ENCODE results near the gene CARD14. TPM values are rescaled to one million over a fixed set of nuclear protein-coding genes. Genes with fewer than 3 reads are reported as not detected.

The CARD14 gene
- total RNA-seq, 1 donor from 2014 or later, result 1.6 TPM

DNA sequence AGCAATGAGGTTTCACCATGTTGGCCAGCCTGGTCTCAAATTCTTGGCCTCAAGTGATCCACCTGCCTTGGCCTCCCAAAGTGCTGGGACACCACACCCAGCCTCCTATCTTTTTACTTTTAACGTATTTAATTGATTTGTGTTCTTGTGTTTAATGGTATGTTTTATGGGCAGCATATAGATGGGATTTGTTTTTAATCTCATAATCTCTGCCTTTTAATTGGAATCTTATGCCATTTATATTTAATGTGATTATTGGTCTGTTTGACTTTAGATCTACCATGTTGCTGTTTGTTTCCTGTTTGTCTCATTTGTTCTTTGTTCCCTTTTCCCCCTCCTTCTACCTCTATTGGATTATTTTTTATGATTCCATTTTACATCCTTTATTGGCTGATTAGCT is 62.6 kb downstream of the CARD14 start:
- DNase-seq (ENCODE audit: low read depth), result no peak
- TF ChIP-seq, protein P1, sequence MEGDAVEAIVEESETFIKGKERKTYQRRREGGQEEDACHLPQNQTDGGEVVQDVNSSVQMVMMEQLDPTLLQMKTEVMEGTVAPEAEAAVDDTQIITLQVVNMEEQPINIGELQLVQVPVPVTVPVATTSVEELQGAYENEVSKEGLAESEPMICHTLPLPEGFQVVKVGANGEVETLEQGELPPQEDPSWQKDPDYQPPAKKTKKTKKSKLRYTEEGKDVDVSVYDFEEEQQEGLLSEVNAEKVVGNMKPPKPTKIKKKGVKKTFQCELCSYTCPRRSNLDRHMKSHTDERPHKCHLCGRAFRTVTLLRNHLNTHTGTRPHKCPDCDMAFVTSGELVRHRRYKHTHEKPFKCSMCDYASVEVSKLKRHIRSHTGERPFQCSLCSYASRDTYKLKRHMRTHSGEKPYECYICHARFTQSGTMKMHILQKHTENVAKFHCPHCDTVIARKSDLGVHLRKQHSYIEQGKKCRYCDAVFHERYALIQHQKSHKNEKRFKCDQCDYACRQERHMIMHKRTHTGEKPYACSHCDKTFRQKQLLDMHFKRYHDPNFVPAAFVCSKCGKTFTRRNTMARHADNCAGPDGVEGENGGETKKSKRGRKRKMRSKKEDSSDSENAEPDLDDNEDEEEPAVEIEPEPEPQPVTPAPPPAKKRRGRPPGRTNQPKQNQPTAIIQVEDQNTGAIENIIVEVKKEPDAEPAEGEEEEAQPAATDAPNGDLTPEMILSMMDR (IDR thresholded peaks at IDR 0.05; ENCODE audit: insufficient read depth, low read length, severe bottlenecking), result no peak
- H3K36me3 ChIP-seq (ENCODE audit: control insufficient read depth, insufficient read depth, low read length), result no peaks in the 10 kb centered on the region
- FAIRE-seq, result no peak
- no peaks in the 10 kb centered on the region for H3K27me3 ChIP-seq (ENCODE audit: control insufficient read depth, insufficient read depth, low read length)
- H3K4me3 ChIP-seq (ENCODE audit: low read depth, low read length), result no peak overlapping the region

DNA sequence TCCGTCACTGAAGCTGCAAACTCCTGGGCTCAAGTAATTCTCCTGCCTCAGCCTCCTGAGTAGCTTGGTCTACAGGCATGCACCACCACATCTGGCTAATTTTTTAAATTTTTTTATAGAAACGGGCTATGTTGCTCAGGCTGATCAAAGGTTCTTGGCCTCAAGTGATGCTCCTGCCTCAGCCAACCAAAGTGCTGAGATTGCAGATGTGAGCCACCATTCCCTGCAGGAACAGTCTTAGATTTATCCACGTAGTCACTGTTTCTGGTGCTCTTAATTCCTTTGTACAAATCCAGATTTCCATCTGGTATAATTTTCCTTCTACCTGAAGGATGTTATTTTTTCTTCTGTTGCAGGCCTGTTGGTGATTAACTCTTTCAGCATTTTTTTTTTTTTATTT is 63.4 kb downstream of the CARD14 start:
- DNase-seq (ENCODE audit: low read depth), result no peak
- H3K4me3 ChIP-seq (ENCODE audit: low read depth, low read length), result no peak overlapping the region
- FAIRE-seq, result no peak
- H3K27me3 ChIP-seq (ENCODE audit: control insufficient read depth, insufficient read depth, low read length), result no peaks in the 10 kb centered on the region
- TF ChIP-seq, protein P1 (IDR thresholded peaks at IDR 0.05; ENCODE audit: insufficient read depth, low read length, severe bottlenecking), result no peak
- H3K36me3 ChIP-seq (ENCODE audit: control insufficient read depth, insufficient read depth, low read length), result no peaks in the 10 kb centered on the region

DNA sequence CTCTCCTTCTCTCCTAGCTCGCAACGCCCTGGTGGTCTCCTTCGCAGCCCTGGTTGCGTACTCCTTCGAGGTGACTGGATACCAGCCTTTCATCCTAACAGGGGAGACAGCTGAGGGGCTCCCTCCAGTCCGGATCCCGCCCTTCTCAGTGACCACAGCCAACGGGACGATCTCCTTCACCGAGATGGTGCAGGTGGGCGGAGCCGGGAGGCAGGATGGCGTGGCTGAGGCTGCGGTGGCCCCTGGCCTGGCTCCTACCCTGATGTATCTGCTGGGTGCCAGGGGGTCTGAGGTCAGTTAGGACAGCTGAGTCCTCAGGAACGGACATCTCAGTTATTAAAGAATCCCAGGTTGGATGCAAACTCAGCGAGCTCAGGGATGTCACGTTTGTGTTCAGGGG is 67.1 kb downstream of the CARD14 start:
- H3K36me3 ChIP-seq (ENCODE audit: control insufficient read depth, insufficient read depth, low read length), result no peaks in the 10 kb centered on the region
- DNase-seq (ENCODE audit: low read depth) (no peak), FAIRE-seq (no peak)
- TF ChIP-seq, protein P1 (IDR thresholded peaks at IDR 0.05; ENCODE audit: insufficient read depth, low read length, severe bottlenecking), result no peak
- no peak overlapping the region for H3K4me3 ChIP-seq (ENCODE audit: low read depth, low read length)
- no peaks in the 10 kb centered on the region for H3K27me3 ChIP-seq (ENCODE audit: control insufficient read depth, insufficient read depth, low read length)

DNA sequence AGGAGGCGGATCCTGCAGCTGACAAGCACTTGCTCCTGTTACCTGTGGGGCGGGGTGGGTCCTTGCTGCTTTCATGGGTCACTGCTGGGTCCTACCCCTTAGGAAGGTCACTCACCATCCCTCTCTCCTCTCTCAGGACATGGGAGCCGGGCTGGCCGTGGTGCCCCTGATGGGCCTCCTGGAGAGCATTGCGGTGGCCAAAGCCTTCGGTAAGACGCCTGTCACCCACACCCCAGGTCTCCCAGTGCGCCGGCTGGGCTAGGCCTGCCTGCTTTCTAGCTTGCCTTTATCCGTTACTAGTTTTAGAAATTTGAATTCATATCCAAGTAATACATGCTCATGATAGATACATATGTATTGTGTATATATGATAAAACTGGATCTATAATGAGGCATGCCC is 67.6 kb downstream of the CARD14 start:
- no peak for FAIRE-seq
- DNase-seq (ENCODE audit: low read depth), result no peak
- TF ChIP-seq, protein P1 (IDR thresholded peaks at IDR 0.05; ENCODE audit: insufficient read depth, low read length, severe bottlenecking), result no peak
- no peak overlapping the region for H3K4me3 ChIP-seq (ENCODE audit: low read depth, low read length)
- H3K36me3 ChIP-seq (ENCODE audit: control insufficient read depth, insufficient read depth, low read length), result no peaks in the 10 kb centered on the region
- no peaks in the 10 kb centered on the region for H3K27me3 ChIP-seq (ENCODE audit: control insufficient read depth, insufficient read depth, low read length)

DNA sequence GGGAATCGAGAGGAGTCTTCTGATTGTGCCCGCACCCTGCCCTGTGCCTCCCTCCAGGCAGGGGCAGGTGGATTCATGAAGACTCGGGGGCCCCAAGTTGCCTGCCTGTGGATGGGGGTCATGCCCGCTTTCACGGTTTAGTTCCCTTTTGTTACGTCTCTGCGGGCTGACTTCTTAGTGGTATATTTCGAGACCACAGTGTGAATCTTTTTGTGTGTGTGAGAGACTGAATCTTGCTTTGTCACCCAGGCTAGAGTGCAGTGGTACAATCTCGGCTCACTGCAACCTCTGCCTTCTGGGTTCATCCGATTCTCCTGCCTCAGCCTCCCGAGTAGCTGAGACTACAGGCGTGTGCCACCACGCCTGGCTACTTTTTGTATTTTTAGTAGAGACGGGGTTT is 72.7 kb downstream of the CARD14 start:
- DNase-seq (ENCODE audit: low read depth), result no peak
- no peak for FAIRE-seq
- TF ChIP-seq, protein P1 (IDR thresholded peaks at IDR 0.05; ENCODE audit: insufficient read depth, low read length, severe bottlenecking), result no peak
- H3K27me3 ChIP-seq (ENCODE audit: control insufficient read depth, insufficient read depth, low read length), result no peaks in the 10 kb centered on the region
- H3K36me3 ChIP-seq (ENCODE audit: control insufficient read depth, insufficient read depth, low read length), result no peaks in the 10 kb centered on the region
- no peak overlapping the region for H3K4me3 ChIP-seq (ENCODE audit: low read depth, low read length)

Measured in bronchial epithelial cell (primary cell).